Fibroblast of lung (primary cell): Measurements from ENCODE around the gene OR2T27. TPM values are rescaled to one million over a fixed set of nuclear protein-coding genes. Genes with fewer than 3 reads are reported as not detected.
"Not testable (repeated sequence)": the region's sequence is repeated elsewhere in the genome, so short reads cannot be mapped to it uniquely, and the experiment has no call there.

Experiments used
- DNase-seq, 2 donors: peaks; one replicate each; pipeline versions ENCODE4 v3.0.0 to v3.0.0-alpha.2; 2010; ENCODE audit warnings: low read depth in 2 of 2
- H2AFZ ChIP-seq: 2 replicates; pipeline ENCODE4 v1.5.1; 2012; ENCODE audit warnings: low read length, control low read depth, inconsistent platforms
- H3K27ac ChIP-seq: 2 replicates; pipeline ENCODE4 v1.5.1; 2011; ENCODE audit warnings: low read length, control low read depth; ENCODE audit not compliant: insufficient read depth
- H3K27me3 ChIP-seq: 2 replicates; pipeline ENCODE4 v1.5.1; 2011; ENCODE audit warnings: mild to moderate bottlenecking, low read length; ENCODE audit not compliant: control insufficient read depth, insufficient read depth
- H3K36me3 ChIP-seq: 2 replicates; pipeline ENCODE4 v1.5.1; 2011; ENCODE audit warnings: low read length; ENCODE audit not compliant: control insufficient read depth, insufficient read depth
- H3K4me1 ChIP-seq: 2 replicates; pipeline ENCODE4 v1.5.1; 2011; ENCODE audit warnings: low read length; ENCODE audit not compliant: control insufficient read depth, insufficient read depth; ENCODE audit errors: extremely low read depth
- H3K4me2 ChIP-seq: 2 replicates; pipeline ENCODE4 v1.5.1; 2011; ENCODE audit warnings: low read length, control low read depth; ENCODE audit not compliant: insufficient read depth; ENCODE audit errors: extremely low read depth
- H3K4me3 ChIP-seq, 4 experiments: fragments of 200-600 bp in 1 of 4; sonication (generic) in 1 of 4; replicated peaks in 1 of 4; 2 replicates each; pipeline ENCODE4 v1.5.1; 2011 to 2016; ENCODE audit warnings: low read length in 4 of 4, low read depth in 3 of 4, mild to moderate bottlenecking in 3 of 4, control low read depth in 2 of 4, inconsistent platforms in 1 of 4, mixed read lengths in 1 of 4; ENCODE audit not compliant: insufficient read depth in 1 of 4; ENCODE audit errors: control extremely low read depth in 1 of 4
- H3K79me2 ChIP-seq: 2 replicates; pipeline ENCODE4 v1.5.1; 2012; ENCODE audit warnings: mild to moderate bottlenecking, low read length, inconsistent platforms; ENCODE audit not compliant: control insufficient read depth, insufficient read depth
- H3K9ac ChIP-seq: 2 replicates; pipeline ENCODE4 v1.5.1; 2011; ENCODE audit warnings: mild to moderate bottlenecking, low read length, control low read depth; ENCODE audit not compliant: insufficient read depth
- H3K9me3 ChIP-seq: 2 replicates; pipeline ENCODE4 v1.5.1; 2012; ENCODE audit warnings: low read depth, low read length; ENCODE audit not compliant: control insufficient read depth, insufficient read depth
- H4K20me1 ChIP-seq: 2 replicates; pipeline ENCODE4 v1.5.1; 2011; ENCODE audit warnings: low read length; ENCODE audit not compliant: control insufficient read depth, insufficient read depth; ENCODE audit errors: extremely low read depth
- CTCF ChIP-seq, 2 donors: IDR thresholded peaks in 1 of 2; conservative IDR thresholded peaks in 1 of 2; 1 replicate in 1 of 2; 2 replicates in 1 of 2; pipeline ENCODE4 v1.5.1; 2011 to 2012; ENCODE audit warnings: low read length in 2 of 2, control low read depth in 1 of 2, inconsistent platforms in 1 of 2, low read depth in 1 of 2, mild to moderate bottlenecking in 1 of 2
- EZH2 ChIP-seq: IDR thresholded peaks from 2 replicates; pipeline ENCODE4 v1.5.1; 2012; ENCODE audit warnings: low read length, control low read depth, mild to moderate bottlenecking; ENCODE audit errors: missing control alignments
- polyA minus RNA-seq: library from RNA; depleted of rRNA, polyadenylated mRNA; stranded (reverse); fragments of >200 nt; gene quantifications from 2 replicates; pipeline ENCODE4 v1.2.3, GENCODE V29; 2011; ENCODE audit warnings: low replicate concordance
- polyA plus RNA-seq, 2 donors: library from polyadenylated mRNA; depleted of rRNA in 1 of 2; stranded (reverse) in 1 of 2; unstranded in 1 of 2; fragments of >200 nt; gene quantifications; 2 replicates each; pipeline ENCODE4 v1.2.1, GENCODE V29; 2011 to 2012; ENCODE audit warnings: missing spikeins in 1 of 2
- total RNA-seq: library from RNA; depleted of rRNA; stranded (reverse); fragments of >200 nt; gene quantifications from 2 replicates; pipeline ENCODE4 v1.2.1, GENCODE V29; 2014

OR2T27 gene, protein sequence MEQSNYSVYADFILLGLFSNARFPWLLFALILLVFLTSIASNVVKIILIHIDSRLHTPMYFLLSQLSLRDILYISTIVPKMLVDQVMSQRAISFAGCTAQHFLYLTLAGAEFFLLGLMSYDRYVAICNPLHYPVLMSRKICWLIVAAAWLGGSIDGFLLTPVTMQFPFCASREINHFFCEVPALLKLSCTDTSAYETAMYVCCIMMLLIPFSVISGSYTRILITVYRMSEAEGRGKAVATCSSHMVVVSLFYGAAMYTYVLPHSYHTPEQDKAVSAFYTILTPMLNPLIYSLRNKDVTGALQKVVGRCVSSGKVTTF
- total RNA-seq (not detected in 2 replicates), polyA plus RNA-seq (not detected in 2 replicates), polyA minus RNA-seq (not detected in 2 replicates)
- not detected in 2 replicates for polyA plus RNA-seq (2012)

DNA sequence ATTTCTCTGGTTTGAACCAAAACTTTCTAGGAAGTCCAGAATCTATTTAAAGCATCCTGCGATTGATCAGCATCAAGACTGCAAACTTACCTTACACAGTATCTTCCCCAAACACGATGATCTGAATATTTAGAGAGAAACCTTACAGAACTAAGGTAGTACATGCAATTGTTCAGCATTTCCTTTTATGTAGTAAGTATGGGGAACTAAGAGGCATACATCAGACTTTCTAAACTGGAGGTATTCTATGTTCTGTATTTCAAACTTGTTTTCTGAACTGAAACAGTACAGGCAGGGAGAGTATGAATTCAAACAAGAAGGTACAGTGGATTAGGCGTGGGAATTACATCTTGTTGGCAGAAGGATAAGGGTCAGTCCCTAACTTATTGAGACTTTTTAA, at the start of gene OR2T27:
Gene OR2T27, minus strand, starts transcription at position 175 of the 400 bp plus-strand sequence. CDS start 4,644 bp downstream, outside the sequence.
- H3K27me3 ChIP-seq, H3K9ac ChIP-seq, H3K27ac ChIP-seq, H3K4me1 ChIP-seq, H2AFZ ChIP-seq, H3K4me3 ChIP-seq, H3K4me2 ChIP-seq, DNase-seq, H4K20me1 ChIP-seq, H3K36me3 ChIP-seq, H3K9me3 ChIP-seq, H3K79me2 ChIP-seq: not testable (repeated sequence)

DNA sequence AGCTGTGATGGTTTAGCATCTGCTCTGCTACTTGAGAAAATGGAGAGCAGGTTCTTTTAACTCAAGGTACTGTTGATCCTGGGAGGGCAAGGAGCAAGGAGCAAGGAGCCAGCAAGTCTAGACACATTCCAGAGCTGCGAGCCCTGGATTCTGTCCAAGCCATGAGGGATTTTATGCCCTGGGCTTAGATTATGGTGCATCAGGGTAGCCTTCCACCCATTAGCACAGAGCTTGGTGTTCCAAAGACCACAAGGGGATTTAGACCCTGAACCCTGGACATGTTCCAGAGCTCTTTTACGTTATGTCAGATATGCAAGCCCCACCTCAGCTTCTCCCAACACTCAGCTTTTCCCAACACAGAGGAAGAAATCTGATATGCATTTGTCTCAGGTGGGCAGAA, 49.3 kb upstream of the OR2T27 start:
- Histone ChIP-seq H3K4me1 (no peaks in the 10 kb centered on the region), H3K9me3 (no peaks in the 10 kb centered on the region), H2AFZ (no peak overlapping the region), H3K4me3 (no peak overlapping the region), H3K4me2 (no peak overlapping the region), H3K79me2 (no peaks in the 10 kb centered on the region), H3K36me3 (no peaks in the 10 kb centered on the region), H3K27me3 (no peaks in the 10 kb centered on the region), H3K9ac (no peak overlapping the region), H4K20me1 (no peaks in the 10 kb centered on the region), H3K27ac (no peak overlapping the region)
- DNase-seq = no peak
- TF ChIP-seq CTCF (conservative IDR thresholded peaks at IDR 0.05 in 1 of 2, IDR thresholded peaks at IDR 0.05 in 1 of 2; ENCODE audit: low read depth in 1 of 2, low read length in 2 of 2) (no peak), EZH2 (no peak)

- DNase-seq = no peak
- no peak overlapping the region for H2AFZ ChIP-seq
- no peak overlapping the region for H3K9ac ChIP-seq
- no peaks in the 10 kb centered on the region for H3K4me1 ChIP-seq
- no peaks in the 10 kb centered on the region for H4K20me1 ChIP-seq
- no peaks in the 10 kb centered on the region for H3K36me3 ChIP-seq
- no peaks in the 10 kb centered on the region for H3K79me2 ChIP-seq
- TF ChIP-seq CTCF (conservative IDR thresholded peaks at IDR 0.05 in 1 of 2, IDR thresholded peaks at IDR 0.05 in 1 of 2; ENCODE audit: low read depth in 1 of 2, low read length in 2 of 2) (no peak), EZH2 (no peak)
- no peaks in the 10 kb centered on the region for H3K27me3 ChIP-seq
- H3K4me3 ChIP-seq = no peak overlapping the region
- no peaks in the 10 kb centered on the region for H3K9me3 ChIP-seq
- no peak overlapping the region for H3K27ac ChIP-seq
- H3K4me2 ChIP-seq = no peak overlapping the region
These were observed 48.3 kb upstream of the OR2T27 start for GRCh38 chr1:248703674-248704073.
